ENCODE data around the gene TCL1A. TPM values are rescaled to one million over a fixed set of nuclear protein-coding genes. Genes with fewer than 3 reads are reported as not detected.
A peak's percentile ranks its signal among the peaks of the same experiment; 100 is the strongest.
"Not testable (repeated sequence)": the region's sequence is repeated elsewhere in the genome, so short reads cannot be mapped to it uniquely, and the experiment has no call there.

The TCL1A gene
- total RNA-seq, 1 donor from 2014 or later = not detected

GRCh38 chr14:95675486-95675885, 38.4 kb downstream of the TCL1A start:
- Mint-ChIP-seq H3K27me3 (ENCODE audit: unreplicated experiment) (no peaks in the 10 kb centered on the region), H3K4me1 (ENCODE audit: low read depth, unreplicated experiment) (peaks cover 5% of the 10 kb centered on the region), H3K27ac (ENCODE audit: unreplicated experiment) (no peak overlapping the region), H3K4me3 (ENCODE audit: unreplicated experiment) (no peak overlapping the region), H3K9me3 (ENCODE audit: unreplicated experiment) (peaks cover 2% of the 10 kb centered on the region), H3K36me3 (ENCODE audit: unreplicated experiment) (no peaks in the 10 kb centered on the region)
- peak; percentile 47 for DNase-seq
- TF ChIP-seq, protein P1, sequence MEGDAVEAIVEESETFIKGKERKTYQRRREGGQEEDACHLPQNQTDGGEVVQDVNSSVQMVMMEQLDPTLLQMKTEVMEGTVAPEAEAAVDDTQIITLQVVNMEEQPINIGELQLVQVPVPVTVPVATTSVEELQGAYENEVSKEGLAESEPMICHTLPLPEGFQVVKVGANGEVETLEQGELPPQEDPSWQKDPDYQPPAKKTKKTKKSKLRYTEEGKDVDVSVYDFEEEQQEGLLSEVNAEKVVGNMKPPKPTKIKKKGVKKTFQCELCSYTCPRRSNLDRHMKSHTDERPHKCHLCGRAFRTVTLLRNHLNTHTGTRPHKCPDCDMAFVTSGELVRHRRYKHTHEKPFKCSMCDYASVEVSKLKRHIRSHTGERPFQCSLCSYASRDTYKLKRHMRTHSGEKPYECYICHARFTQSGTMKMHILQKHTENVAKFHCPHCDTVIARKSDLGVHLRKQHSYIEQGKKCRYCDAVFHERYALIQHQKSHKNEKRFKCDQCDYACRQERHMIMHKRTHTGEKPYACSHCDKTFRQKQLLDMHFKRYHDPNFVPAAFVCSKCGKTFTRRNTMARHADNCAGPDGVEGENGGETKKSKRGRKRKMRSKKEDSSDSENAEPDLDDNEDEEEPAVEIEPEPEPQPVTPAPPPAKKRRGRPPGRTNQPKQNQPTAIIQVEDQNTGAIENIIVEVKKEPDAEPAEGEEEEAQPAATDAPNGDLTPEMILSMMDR (IDR thresholded peaks at IDR 0.05; ENCODE audit: partially characterized antibody, unreplicated experiment) = no peak

DNA sequence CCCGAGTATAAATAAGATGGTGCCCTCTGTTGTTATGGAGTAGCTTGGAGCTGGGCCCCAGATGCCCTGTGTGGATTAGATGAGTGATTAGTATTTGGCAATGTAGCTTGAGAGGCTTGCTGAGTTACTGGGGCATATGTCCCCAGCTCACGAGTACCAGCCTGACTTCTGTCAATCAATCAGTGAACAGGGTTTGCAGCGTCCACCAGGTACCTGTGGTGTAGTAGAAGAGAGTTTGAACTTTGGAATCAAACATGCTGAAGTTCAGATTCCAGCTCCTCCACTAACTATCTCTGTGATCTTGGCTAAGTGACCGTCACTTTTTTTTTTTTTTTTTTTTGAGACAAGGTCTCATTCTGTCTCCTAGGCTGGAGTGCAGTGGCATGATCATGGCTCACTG, 39.3 kb downstream of the TCL1A start:
- Mint-ChIP-seq H3K27me3 (ENCODE audit: unreplicated experiment) (no peaks in the 10 kb centered on the region), H3K4me3 (ENCODE audit: unreplicated experiment) (no peak overlapping the region), H3K4me1 (ENCODE audit: low read depth, unreplicated experiment) (peaks cover 4% of the 10 kb centered on the region), H3K27ac (ENCODE audit: unreplicated experiment) (no peak overlapping the region), H3K36me3 (ENCODE audit: unreplicated experiment) (no peaks in the 10 kb centered on the region), H3K9me3 (ENCODE audit: unreplicated experiment) (peaks cover 2% of the 10 kb centered on the region)
- no peak for DNase-seq
- TF ChIP-seq, protein P1 (IDR thresholded peaks at IDR 0.05; ENCODE audit: partially characterized antibody, unreplicated experiment) = no peak

DNA sequence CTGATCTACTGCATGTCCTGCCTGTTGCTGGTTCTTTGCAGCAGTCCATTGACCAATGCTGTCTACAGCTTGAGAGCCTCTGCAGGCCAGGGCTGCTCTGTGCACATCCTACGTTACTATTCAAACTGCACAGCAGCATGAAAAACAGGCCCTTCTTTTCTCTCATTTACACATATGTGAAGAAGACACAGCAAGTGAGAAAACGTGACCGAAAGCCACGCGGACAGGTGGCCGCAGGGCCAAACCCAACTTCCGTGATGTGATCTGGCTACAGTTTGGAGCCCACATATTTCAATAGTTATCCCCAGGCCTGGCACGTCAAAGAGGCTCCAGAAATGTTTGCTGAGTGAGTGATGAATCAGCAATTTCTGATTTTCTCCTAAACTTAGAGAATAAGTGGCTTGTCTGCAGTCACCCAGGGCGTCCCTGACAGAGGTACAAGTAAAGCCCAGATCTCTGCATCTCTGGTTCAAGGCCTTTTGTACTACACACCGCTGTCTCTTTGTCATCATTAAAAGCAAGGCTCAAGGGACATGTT, 45.6 kb downstream of the TCL1A start:
- TF ChIP-seq, protein P1 (IDR thresholded peaks at IDR 0.05; ENCODE audit: partially characterized antibody, unreplicated experiment) = no peak
- Mint-ChIP-seq H3K9me3 (ENCODE audit: unreplicated experiment) (peaks cover 2% of the 10 kb centered on the region), H3K27ac (ENCODE audit: unreplicated experiment) (no peak overlapping the region), H3K27me3 (ENCODE audit: unreplicated experiment) (peaks cover 2% of the 10 kb centered on the region), H3K4me3 (ENCODE audit: unreplicated experiment) (no peak overlapping the region), H3K36me3 (ENCODE audit: unreplicated experiment) (no peaks in the 10 kb centered on the region), H3K4me1 (ENCODE audit: low read depth, unreplicated experiment) (peaks cover 4% of the 10 kb centered on the region)
- no peak for DNase-seq

DNA sequence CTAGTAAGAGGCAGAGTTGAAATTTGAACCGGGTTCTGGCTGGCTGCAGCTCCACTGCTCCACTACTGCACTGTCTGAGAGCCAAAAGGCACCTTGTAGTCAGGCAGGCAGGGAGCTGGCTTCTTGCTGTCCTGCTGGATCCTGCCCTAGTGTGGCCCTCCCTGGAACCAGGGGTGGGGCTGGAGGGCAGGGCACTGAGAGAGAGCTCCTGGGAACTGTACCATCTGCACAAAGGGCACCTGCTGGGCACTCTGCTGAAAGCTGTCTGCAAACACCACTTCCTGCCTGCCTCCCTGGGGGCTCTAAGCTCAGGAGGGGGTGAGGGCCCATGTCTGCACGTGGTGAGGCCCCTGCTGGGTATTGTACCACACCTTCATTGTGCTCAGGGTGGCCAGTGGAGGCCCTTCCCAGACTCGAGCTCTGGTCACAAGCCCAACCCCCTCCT, 46.7 kb downstream of the TCL1A start:
- H3K36me3 Mint-ChIP-seq (ENCODE audit: unreplicated experiment) = no peaks in the 10 kb centered on the region

DNA sequence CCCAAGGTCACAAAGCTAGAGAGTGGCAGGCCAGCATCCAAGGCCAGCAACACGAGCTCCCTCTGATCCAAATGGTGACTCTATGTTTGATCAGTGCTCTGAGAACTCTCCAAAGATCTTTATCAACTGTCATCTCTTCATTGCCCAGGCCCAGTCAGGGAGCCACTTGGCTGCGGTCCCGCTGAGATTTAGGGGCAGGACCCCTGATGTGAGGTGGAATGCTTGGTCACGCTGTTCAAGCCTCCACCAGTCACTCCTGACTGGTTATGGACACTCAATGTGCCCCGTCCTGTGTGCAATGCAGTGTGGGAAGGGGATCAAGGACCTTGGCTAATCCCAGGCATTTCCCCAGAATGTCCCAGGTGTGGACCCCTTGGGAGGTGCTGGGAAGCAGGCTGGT, 47.5 kb downstream of the TCL1A start:
- Mint-ChIP-seq H3K4me1 (ENCODE audit: low read depth, unreplicated experiment) (peaks cover 4% of the 10 kb centered on the region), H3K9me3 (ENCODE audit: unreplicated experiment) (peaks cover 2% of the 10 kb centered on the region), H3K36me3 (ENCODE audit: unreplicated experiment) (no peaks in the 10 kb centered on the region), H3K27ac (ENCODE audit: unreplicated experiment) (no peak overlapping the region), H3K4me3 (ENCODE audit: unreplicated experiment) (no peak overlapping the region), H3K27me3 (ENCODE audit: unreplicated experiment) (peaks cover 2% of the 10 kb centered on the region)
- DNase-seq = no peak
- TF ChIP-seq, protein P1 (IDR thresholded peaks at IDR 0.05; ENCODE audit: partially characterized antibody, unreplicated experiment) = no peak

More for the DNA sequence above, 46.7 kb downstream of the TCL1A start:
- no peak for DNase-seq
- TF ChIP-seq, protein P1 (IDR thresholded peaks at IDR 0.05; ENCODE audit: partially characterized antibody, unreplicated experiment) = no peak
- peaks cover 2% of the 10 kb centered on the region for H3K9me3 Mint-ChIP-seq (ENCODE audit: unreplicated experiment)
- H3K4me3 Mint-ChIP-seq (ENCODE audit: unreplicated experiment) = no peak overlapping the region
- peaks cover 2% of the 10 kb centered on the region for H3K27me3 Mint-ChIP-seq (ENCODE audit: unreplicated experiment)
- peaks cover 4% of the 10 kb centered on the region for H3K4me1 Mint-ChIP-seq (ENCODE audit: low read depth, unreplicated experiment)
- no peak overlapping the region for H3K27ac Mint-ChIP-seq (ENCODE audit: unreplicated experiment)

- not testable (repeated sequence) for H3K36me3 Mint-ChIP-seq (ENCODE audit: unreplicated experiment)
Observed at GRCh38 chr14:95665530-95665929, 48.4 kb downstream of the TCL1A start.

More at GRCh38 chr14:95665530-95665929, 48.4 kb downstream of the TCL1A start:
- peak; percentile 24 for DNase-seq
- not testable (repeated sequence) for H3K27ac Mint-ChIP-seq (ENCODE audit: unreplicated experiment); H3K4me3 Mint-ChIP-seq (ENCODE audit: unreplicated experiment); H3K4me1 Mint-ChIP-seq (ENCODE audit: low read depth, unreplicated experiment); H3K27me3 Mint-ChIP-seq (ENCODE audit: unreplicated experiment); H3K9me3 Mint-ChIP-seq (ENCODE audit: unreplicated experiment)

Data from glutamatergic neuron (in vitro differentiated cells).